GM18526 (cell line): ENCODE measurements around the gene AK3.

ENCODE experiments used
- POLR2A ChIP-seq: IDR thresholded peaks from 3 replicates; pipeline ENCODE4 v1.6.1; 2011; ENCODE audit not compliant: insufficient read length; ENCODE audit errors: extremely low read depth

AK3 gene

DNA sequence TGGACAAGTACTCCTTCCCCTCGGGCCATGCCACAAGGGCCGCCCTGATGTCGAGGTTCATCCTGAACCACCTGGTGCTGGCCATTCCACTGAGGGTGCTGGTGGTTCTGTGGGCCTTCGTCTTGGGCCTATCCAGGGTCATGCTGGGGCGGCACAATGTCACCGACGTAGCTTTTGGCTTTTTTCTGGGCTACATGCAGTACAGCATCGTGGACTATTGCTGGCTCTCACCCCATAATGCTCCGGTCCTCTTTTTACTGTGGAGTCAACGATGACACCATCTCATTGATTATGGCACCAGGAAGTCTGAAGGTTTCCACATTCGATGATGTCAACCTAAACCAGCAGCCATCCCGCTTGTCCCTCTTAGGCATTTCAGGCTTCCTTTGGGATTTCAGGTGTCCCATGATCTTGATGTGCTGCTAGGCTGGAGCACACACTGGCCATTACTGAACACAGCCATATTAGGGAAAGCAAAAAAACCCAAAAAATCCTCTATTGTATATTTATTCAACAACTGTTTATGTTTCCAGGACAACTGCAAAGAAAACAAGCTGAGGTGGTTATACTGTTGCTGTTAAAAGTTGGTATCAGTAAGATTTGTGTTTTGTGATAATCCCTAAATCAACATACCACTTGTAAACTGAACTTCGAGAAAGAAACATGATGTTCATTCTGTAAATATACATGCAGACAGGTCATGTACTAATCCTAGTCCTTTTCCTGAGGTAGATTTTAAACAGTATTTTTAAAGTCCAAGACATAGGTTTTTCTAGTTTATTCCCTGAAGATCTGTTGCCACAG lies 77.8 kb downstream of the AK3 start:
- TF ChIP-seq POLR2A, result no peak

DNA sequence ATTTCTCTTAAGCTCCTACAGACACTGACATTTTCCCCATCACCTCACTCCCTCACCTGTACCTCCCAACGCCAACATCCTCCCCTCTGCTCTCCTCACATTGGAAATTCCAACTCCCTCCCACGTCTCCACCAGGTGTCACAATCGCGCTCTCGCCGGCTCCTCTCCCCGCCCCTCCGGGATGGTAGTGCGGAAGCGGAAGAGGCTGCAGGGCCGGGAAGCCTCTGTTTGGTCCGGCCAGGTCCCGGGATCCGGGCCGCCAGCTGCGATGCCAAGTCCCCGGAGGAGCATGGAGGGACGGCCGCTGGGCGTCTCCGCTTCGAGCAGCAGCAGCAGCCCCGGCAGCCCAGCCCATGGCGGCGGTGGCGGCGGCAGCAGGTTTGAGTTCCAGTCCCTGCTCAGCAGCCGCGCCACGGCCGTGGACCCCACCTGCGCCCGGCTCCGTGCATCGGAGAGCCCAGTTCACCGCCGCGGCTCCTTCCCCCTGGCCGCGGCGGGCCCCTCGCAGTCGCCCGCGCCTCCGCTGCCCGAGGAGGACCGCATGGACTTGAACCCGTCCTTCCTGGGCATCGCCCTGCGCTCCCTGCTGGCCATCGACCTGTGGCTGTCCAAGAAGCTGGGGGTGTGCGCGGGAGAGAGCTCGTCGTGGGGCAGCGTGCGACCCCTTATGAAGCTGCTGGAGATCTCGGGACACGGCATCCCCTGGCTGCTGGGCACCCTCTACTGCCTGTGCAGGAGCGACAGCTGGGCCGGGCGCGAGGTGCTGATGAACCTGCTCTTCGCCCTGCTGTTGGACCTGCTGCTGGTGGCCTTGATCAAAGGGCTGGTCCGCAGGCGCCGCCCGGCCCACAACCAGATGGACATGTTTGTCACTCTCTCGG lies 78.7 kb downstream of the AK3 start, which contains the start of gene PLPP6:
PLPP6 (plus strand) TSS at position 187 of the 881 bp plus-strand sequence; CDS start at position 269, 82 bp downstream.
- peak; percentile 88 for TF ChIP-seq POLR2A

DNA sequence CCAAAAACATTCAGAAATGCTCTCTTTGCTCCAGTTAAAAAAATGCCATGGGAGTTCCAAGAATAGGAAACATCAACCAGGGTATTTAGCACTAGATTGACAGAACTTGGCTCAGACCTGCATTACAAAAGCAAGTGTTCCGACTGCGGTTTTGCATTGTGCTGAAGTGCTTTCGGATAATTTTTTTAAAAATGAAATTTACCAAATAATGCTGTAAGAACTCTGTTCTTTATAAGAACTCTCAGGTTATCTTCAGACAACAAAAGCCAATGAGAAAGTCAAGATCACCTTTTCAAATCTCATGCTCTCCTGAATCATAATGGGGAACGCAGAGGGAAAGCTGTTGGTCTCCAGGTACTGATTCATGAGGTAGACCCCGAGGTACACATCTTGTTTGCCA lies 79.4 kb downstream of the AK3 start:
- TF ChIP-seq POLR2A, result no peak

- no peak for TF ChIP-seq POLR2A
Observed at GRCh38 chr9:4661165-4661564, 79.8 kb downstream of the AK3 start.
